WI38 (cell line): Measurements from ENCODE around the gene PTPN23.

Experiments
- H3K4me3 ChIP-seq: 2 replicates; pipeline ENCODE4 v1.5.1; 2011; ENCODE audit warnings: low read depth, mild to moderate bottlenecking, control low read depth, low read length
- TF ChIP-seq, protein P1 (sequence below): IDR thresholded peaks from 2 replicates; pipeline ENCODE4 v1.5.1; 2012; ENCODE audit warnings: low read depth, mild to moderate bottlenecking, control low read depth, low read length

The PTPN23 gene

DNA sequence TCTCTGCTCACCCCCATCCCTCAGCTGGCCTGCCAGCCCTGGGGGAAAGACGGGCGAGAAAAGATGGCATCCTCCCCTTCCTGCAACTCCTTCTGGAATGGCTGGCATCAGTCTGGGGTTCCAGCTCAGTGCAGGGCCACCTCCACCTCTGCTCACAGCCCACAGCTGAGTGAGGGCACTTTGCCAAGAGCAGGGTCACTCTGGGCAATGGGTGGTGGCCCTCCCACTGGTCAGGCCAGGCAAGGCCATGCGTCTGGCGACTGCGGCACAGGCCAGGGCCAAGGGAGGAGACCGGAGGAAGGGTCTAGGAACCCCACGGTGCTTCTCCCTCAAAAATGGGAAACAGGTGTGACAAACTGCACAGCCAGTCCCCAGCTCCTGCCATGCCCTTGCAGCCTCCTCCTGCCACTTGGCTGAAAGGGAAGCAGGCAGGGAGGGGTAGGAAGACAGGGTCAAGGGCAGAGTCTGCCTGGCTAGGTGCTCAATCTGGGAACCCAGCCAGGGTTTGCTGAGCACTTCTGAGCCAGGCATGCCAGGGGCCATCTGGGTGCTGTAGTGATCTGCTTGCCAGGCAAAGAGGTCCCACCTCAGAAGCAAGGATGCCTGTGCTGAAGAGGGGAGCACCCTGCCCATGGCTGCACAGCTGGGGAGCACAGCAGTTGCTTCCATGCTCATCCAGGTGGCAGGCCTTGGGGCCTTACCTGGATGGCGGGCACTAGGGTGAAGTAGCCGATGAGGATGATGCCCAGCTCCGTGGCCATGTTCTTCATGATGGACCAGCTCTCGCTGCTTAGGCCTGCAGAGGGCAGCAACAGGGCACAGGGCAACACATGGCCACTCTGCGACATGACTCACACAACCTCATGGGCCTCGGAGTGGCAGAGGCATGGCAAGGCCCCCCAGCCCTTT, 41.2 kb downstream of the PTPN23 start:
- TF ChIP-seq, protein P1, sequence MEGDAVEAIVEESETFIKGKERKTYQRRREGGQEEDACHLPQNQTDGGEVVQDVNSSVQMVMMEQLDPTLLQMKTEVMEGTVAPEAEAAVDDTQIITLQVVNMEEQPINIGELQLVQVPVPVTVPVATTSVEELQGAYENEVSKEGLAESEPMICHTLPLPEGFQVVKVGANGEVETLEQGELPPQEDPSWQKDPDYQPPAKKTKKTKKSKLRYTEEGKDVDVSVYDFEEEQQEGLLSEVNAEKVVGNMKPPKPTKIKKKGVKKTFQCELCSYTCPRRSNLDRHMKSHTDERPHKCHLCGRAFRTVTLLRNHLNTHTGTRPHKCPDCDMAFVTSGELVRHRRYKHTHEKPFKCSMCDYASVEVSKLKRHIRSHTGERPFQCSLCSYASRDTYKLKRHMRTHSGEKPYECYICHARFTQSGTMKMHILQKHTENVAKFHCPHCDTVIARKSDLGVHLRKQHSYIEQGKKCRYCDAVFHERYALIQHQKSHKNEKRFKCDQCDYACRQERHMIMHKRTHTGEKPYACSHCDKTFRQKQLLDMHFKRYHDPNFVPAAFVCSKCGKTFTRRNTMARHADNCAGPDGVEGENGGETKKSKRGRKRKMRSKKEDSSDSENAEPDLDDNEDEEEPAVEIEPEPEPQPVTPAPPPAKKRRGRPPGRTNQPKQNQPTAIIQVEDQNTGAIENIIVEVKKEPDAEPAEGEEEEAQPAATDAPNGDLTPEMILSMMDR = no peak
- H3K4me3 ChIP-seq = no peak overlapping the region

DNA sequence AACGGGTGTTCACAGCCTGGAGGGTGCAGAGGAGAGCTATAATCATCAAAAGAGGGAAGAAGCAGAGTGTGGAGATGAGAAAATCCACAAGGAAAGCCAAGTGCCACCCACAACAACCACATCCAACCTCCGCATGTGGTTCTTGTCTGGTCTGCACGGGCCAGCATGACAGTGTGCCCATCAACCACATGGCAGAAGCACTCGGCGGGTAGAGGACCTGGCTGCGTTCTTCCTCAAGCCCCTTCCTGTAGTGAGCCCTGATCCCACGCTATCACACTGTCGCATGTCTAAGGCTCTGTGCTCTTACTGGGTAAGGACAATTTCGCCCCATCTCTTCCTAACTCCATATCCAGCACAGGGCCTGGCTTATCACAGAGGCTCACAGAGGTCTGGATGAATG, 41.9 kb downstream of the PTPN23 start:
- TF ChIP-seq, protein P1 = no peak
- no peak overlapping the region for H3K4me3 ChIP-seq

DNA sequence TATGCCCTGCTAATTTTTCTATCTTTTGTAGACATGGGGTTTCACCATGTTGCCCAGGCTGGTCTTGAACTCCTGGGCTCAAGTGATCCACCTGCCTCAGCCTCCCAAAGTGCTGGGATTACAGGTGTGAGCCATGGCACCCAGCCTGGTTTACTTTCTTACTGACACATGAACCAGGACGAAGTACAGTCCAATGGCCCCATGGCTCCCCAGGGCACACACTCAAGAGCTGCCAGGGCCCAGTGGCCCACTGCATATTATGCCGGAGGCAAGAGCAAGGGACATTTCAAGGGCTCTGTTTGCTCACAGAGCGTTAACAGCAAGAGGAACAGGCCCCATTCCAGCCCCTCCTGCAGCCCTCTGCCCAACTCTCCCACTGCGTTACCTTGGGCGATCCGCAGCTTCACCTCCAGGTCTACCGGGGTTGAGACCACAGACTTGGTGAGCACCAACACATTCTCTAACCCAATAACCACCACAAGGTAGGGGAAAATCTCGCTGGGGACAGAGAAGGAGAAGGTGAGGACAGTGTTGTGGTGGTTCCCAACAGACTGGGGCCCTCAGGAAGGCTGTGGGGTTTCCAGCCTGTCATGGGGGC, 42.8 kb downstream of the PTPN23 start:
- TF ChIP-seq, protein P1 = no peak
- H3K4me3 ChIP-seq = no peak overlapping the region

DNA sequence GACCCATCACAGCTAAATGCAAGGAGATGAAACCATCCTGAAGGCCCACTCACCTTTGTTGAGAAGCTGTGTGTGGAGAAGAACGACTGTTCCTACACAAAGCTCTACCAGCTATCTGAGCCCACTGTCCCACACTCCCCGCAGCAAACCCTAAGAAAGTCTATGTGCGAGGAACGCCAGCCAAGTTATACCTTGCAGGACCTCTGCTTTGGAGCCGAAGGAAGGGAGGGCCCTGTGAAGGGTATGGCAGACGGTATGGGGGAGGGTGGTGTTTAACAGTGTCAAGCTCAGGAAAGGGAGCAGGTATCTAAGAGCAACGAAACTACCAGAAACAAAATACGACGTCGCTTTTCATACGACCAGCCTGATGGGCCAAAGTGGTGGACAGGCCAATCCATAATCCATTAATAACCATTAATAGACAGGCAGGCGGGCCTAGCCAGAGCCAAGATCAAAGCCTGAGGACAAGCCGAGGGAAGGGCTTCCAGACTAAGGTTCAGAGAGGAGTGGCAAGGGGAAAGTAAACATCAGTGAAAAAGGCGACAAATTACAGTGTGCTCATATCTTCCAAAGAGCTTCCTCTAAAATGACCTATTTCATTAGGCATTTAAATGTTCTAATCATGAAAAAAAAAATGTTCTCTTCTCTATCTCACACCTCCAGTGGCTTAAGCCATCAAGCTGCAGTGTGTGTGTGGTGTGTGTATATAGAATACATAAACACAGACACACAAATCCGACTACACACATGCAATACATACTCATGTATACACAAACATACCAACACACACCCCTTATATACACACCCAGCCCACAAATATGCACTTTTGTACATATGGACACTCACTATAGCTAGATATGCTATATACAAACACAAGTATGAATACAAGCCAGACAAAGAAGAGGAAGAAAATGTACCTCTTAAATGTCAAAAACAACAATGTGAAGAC, 43.9 kb downstream of the PTPN23 start:
- H3K4me3 ChIP-seq = no peak overlapping the region
- TF ChIP-seq, protein P1 = no peak

DNA sequence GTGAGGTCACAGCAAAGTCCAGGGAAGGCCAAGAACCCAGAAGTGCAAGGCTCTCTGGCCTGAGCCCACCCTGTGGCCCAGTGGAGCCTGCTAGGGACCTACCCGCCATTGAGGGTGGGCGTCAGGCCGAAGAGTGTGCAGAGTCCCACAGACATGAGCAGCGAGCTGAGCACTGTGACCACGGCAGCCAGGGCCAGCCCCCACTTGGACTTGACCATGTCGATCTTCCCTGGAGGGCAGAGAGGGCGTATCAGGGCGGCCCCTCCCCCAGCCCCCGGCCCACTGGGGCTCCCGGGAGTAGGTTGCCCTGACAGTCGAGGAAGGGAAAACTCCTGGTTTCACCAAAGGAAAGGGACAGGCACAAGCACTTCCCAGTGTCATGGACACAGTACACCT, 44.6 kb downstream of the PTPN23 start:
- no peak overlapping the region for H3K4me3 ChIP-seq
- TF ChIP-seq, protein P1 = no peak

DNA sequence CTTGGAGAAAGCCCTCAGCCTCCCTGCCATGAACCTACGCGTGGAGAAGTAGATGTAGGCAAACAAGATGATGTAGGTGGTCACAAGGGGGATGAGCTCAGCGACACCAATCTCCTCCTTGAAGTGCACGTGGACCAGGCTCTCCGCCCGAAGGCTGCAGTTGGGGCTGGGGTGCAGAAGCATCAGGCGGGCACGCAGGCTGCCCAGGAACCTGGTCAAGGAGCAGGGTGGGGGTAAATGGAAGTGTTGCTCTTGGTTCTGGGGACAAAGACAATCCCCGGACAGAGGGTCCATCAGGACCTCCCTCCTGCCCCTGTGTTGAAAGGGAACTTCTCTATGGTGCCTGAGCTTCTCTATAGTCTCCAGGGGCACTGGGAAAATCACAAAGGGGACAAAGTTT, 45.1 kb downstream of the PTPN23 start:
- TF ChIP-seq, protein P1 = no peak

More for the DNA sequence above, 45.1 kb downstream of the PTPN23 start:
- no peak overlapping the region for H3K4me3 ChIP-seq
